B cell (primary cell): ENCODE data around the gene CLN6.

Source experiments
- EZH2 ChIP-seq: IDR thresholded peaks from 2 replicates; pipeline ENCODE4 v1.6.1; 2012; ENCODE audit warnings: borderline replicate concordance, low read depth, mild to moderate bottlenecking, moderate library complexity, low read length; ENCODE audit not compliant: insufficient read depth, poor library complexity, severe bottlenecking
- TF ChIP-seq, protein P1 (sequence below): fragments of 200-600 bp; IDR thresholded peaks from one replicate; pipeline ENCODE4 v1.8.0; 2022; ENCODE audit warnings: antibody characterized with exemption, mild to moderate bottlenecking

GRCh38 chr15:68259883-68260282 is 30.4 kb upstream of the CLN6 start:
- TF ChIP-seq, protein P1, sequence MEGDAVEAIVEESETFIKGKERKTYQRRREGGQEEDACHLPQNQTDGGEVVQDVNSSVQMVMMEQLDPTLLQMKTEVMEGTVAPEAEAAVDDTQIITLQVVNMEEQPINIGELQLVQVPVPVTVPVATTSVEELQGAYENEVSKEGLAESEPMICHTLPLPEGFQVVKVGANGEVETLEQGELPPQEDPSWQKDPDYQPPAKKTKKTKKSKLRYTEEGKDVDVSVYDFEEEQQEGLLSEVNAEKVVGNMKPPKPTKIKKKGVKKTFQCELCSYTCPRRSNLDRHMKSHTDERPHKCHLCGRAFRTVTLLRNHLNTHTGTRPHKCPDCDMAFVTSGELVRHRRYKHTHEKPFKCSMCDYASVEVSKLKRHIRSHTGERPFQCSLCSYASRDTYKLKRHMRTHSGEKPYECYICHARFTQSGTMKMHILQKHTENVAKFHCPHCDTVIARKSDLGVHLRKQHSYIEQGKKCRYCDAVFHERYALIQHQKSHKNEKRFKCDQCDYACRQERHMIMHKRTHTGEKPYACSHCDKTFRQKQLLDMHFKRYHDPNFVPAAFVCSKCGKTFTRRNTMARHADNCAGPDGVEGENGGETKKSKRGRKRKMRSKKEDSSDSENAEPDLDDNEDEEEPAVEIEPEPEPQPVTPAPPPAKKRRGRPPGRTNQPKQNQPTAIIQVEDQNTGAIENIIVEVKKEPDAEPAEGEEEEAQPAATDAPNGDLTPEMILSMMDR = no peak
- TF ChIP-seq EZH2 = no peak
